Measurements from ENCODE around the gene GYS1.

The GYS1 gene

GRCh38 chr19:48975947-48976847 is 16.9 kb downstream of the GYS1 start:
- TF ChIP-seq CTCF (IDR thresholded peaks at IDR 0.05; ENCODE audit: insufficient read depth, low read length, poor library complexity, severe bottlenecking) (no peak), EZH2phosphoT487 (conservative IDR thresholded peaks at IDR 0.05; ENCODE audit: low read length) (no peak)
- H3K9me2 ChIP-seq (replicated peaks; ENCODE audit: insufficient read depth, low read length), result no peaks in the 10 kb centered on the region
- no peaks in the 10 kb centered on the region for H4K20me1 ChIP-seq (ENCODE audit: low read depth, low read length)
- H3K27ac ChIP-seq (ENCODE audit: low read depth, low read length), result no peak overlapping the region
- no peaks in the 10 kb centered on the region for H3K9me3 ChIP-seq (ENCODE audit: insufficient read depth, low read length)
- no peak overlapping the region for H3K9ac ChIP-seq (ENCODE audit: low read length)
- no peaks in the 10 kb centered on the region for H3K36me3 ChIP-seq (ENCODE audit: low read length)
- peaks cover 2% of the 10 kb centered on the region; the same call in 1 of the 2 replicates for H3F3A ChIP-seq (ENCODE audit: insufficient read depth)
- no peak overlapping the region for H3K4me3 ChIP-seq (ENCODE audit: insufficient read depth, low read length, poor library complexity, severe bottlenecking)
- H3K27me3 ChIP-seq (ENCODE audit: low read length), result no peaks in the 10 kb centered on the region
- H3K4me2 ChIP-seq (ENCODE audit: low read depth, low read length, poor library complexity, severe bottlenecking), result no peak overlapping the region
- H3K79me2 ChIP-seq (ENCODE audit: insufficient read depth, low read length), result no peaks in the 10 kb centered on the region
- peak overlapping the region; percentile 67 for H2AFZ ChIP-seq (ENCODE audit: low read depth, low read length, severe bottlenecking)

GRCh38 chr19:48970923-48971395 is 22.1 kb downstream of the GYS1 start:
- H4K20me1 ChIP-seq (ENCODE audit: low read depth, low read length), result no peaks in the 10 kb centered on the region
- H3K27ac ChIP-seq (ENCODE audit: low read depth, low read length), result 0 out of 2 replicates have a peak overlapping the region, but pooled peaks have one; percentile 21
- no peak overlapping the region for H3K9ac ChIP-seq (ENCODE audit: low read length)
- H3K4me2 ChIP-seq (ENCODE audit: low read depth, low read length, poor library complexity, severe bottlenecking), result peak overlapping the region; percentile 36
- no peak overlapping the region for H3K4me3 ChIP-seq (ENCODE audit: insufficient read depth, low read length, poor library complexity, severe bottlenecking)
- H3K9me3 ChIP-seq (ENCODE audit: insufficient read depth, low read length), result no peaks in the 10 kb centered on the region
- no peaks in the 10 kb centered on the region for H3K36me3 ChIP-seq (ENCODE audit: low read length)
- peak overlapping the region; percentile 87 for H2AFZ ChIP-seq (ENCODE audit: low read depth, low read length, severe bottlenecking)
- no peaks in the 10 kb centered on the region for H3K9me2 ChIP-seq (replicated peaks; ENCODE audit: insufficient read depth, low read length)
- TF ChIP-seq CTCF (IDR thresholded peaks at IDR 0.05; ENCODE audit: insufficient read depth, low read length, poor library complexity, severe bottlenecking) (peak; percentile 95), EZH2phosphoT487 (conservative IDR thresholded peaks at IDR 0.05; ENCODE audit: low read length) (no peak)
- H3K27me3 ChIP-seq (ENCODE audit: low read length), result no peaks in the 10 kb centered on the region
- peaks cover 6% of the 10 kb centered on the region; the same call in 1 of the 2 replicates for H3K79me2 ChIP-seq (ENCODE audit: insufficient read depth, low read length)
- H3F3A ChIP-seq (ENCODE audit: insufficient read depth), result peaks cover 24% of the 10 kb centered on the region

- no peak overlapping the region for H3K9ac ChIP-seq (ENCODE audit: low read length)
- H3F3A ChIP-seq (ENCODE audit: insufficient read depth), result peaks cover 25% of the 10 kb centered on the region
- no peaks in the 10 kb centered on the region for H3K9me2 ChIP-seq (replicated peaks; ENCODE audit: insufficient read depth, low read length)
- peaks cover 13% of the 10 kb centered on the region for H3K79me2 ChIP-seq (ENCODE audit: insufficient read depth, low read length)
- no peak overlapping the region for H3K4me3 ChIP-seq (ENCODE audit: insufficient read depth, low read length, poor library complexity, severe bottlenecking)
- no peak overlapping the region for H3K4me2 ChIP-seq (ENCODE audit: low read depth, low read length, poor library complexity, severe bottlenecking)
- no peaks in the 10 kb centered on the region for H4K20me1 ChIP-seq (ENCODE audit: low read depth, low read length)
- H3K27me3 ChIP-seq (ENCODE audit: low read length), result no peaks in the 10 kb centered on the region
- no peak overlapping the region for H2AFZ ChIP-seq (ENCODE audit: low read depth, low read length, severe bottlenecking)
- no peak overlapping the region for H3K27ac ChIP-seq (ENCODE audit: low read depth, low read length)
- no peaks in the 10 kb centered on the region for H3K36me3 ChIP-seq (ENCODE audit: low read length)
- TF ChIP-seq CTCF (IDR thresholded peaks at IDR 0.05; ENCODE audit: insufficient read depth, low read length, poor library complexity, severe bottlenecking) (no peak), EZH2phosphoT487 (conservative IDR thresholded peaks at IDR 0.05; ENCODE audit: low read length) (no peak)
- no peaks in the 10 kb centered on the region for H3K9me3 ChIP-seq (ENCODE audit: insufficient read depth, low read length)
Measured at GRCh38 chr19:48970139-48970766, 22.9 kb downstream of the GYS1 start.

Measured in SU-DHL-6 (cell line).